Measurements from ENCODE around the gene NQO1.

DNA sequence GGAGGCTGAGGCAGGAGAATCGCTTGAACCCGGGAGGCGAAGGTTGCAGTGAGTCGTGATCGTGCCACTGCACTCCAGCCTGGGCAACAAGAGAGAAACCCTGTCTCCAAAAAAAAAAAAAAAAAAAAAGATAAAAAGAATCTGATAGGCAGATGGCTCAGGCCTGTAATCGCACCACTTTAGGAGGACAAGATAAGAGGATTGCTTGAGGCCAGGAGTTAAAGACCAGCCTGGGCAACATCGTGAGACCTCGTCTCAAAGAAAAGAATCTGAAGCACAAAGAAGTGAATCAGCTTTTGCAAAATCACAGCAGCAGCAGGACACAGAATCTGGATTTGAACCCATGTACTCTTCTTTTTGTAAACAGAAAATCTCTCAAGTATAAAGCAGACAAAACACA, 20.8 kb upstream of the NQO1 start:
- TF ChIP-seq, protein P1, sequence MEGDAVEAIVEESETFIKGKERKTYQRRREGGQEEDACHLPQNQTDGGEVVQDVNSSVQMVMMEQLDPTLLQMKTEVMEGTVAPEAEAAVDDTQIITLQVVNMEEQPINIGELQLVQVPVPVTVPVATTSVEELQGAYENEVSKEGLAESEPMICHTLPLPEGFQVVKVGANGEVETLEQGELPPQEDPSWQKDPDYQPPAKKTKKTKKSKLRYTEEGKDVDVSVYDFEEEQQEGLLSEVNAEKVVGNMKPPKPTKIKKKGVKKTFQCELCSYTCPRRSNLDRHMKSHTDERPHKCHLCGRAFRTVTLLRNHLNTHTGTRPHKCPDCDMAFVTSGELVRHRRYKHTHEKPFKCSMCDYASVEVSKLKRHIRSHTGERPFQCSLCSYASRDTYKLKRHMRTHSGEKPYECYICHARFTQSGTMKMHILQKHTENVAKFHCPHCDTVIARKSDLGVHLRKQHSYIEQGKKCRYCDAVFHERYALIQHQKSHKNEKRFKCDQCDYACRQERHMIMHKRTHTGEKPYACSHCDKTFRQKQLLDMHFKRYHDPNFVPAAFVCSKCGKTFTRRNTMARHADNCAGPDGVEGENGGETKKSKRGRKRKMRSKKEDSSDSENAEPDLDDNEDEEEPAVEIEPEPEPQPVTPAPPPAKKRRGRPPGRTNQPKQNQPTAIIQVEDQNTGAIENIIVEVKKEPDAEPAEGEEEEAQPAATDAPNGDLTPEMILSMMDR (conservative IDR thresholded peaks at IDR 0.05; ENCODE audit: low read depth, low read length), result no peak
- no peak for TF ChIP-seq FOS (IDR thresholded peaks at IDR 0.05; ENCODE audit: low read depth, low read length)
- no peak for TF ChIP-seq POLR2A (IDR thresholded peaks at IDR 0.05; ENCODE audit: low read depth, low read length)
- no peak for TF ChIP-seq BHLHE40 (IDR thresholded peaks at IDR 0.05; ENCODE audit: low read depth, low read length)
- TF ChIP-seq MXI1 (IDR thresholded peaks at IDR 0.05; ENCODE audit: borderline replicate concordance, low read depth, low read length), result no peak
- TF ChIP-seq, protein P2, sequence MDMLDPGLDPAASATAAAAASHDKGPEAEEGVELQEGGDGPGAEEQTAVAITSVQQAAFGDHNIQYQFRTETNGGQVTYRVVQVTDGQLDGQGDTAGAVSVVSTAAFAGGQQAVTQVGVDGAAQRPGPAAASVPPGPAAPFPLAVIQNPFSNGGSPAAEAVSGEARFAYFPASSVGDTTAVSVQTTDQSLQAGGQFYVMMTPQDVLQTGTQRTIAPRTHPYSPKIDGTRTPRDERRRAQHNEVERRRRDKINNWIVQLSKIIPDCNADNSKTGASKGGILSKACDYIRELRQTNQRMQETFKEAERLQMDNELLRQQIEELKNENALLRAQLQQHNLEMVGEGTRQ (IDR thresholded peaks at IDR 0.05; ENCODE audit: low read depth, low read length), result no peak
- TF ChIP-seq RCOR1 (IDR thresholded peaks at IDR 0.05; ENCODE audit: insufficient replicate concordance, low read length), result no peak
- no peak for TF ChIP-seq CEBPB (IDR thresholded peaks at IDR 0.05; ENCODE audit: low read depth, low read length)
- TF ChIP-seq CHD1 (IDR thresholded peaks at IDR 0.05; ENCODE audit: low read depth, low read length), result no peak
- TF ChIP-seq MAZ (IDR thresholded peaks at IDR 0.05; ENCODE audit: borderline replicate concordance, low read depth, low read length), result no peak
